HUES64 (cell line): Measurements from ENCODE around the gene TMEM218.
"Not testable (repeated sequence)": the region's sequence is repeated elsewhere in the genome, so short reads cannot be mapped to it uniquely, and the experiment has no call there.

Experiments
- H3K27ac ChIP-seq: 2 replicates; pipeline ENCODE4 v1.7.0; 2013; ENCODE audit warnings: low read depth, low read length, inconsistent platforms
- H3K27me3 ChIP-seq: 2 replicates; pipeline ENCODE4 v1.6.1; 2013; ENCODE audit warnings: mild to moderate bottlenecking, low read length; ENCODE audit not compliant: insufficient read depth
- H3K36me3 ChIP-seq: 2 replicates; pipeline ENCODE4 v1.6.1; 2013; ENCODE audit warnings: mild to moderate bottlenecking, low read length; ENCODE audit not compliant: insufficient read depth
- H3K4me1 ChIP-seq: 2 replicates; pipeline ENCODE4 v1.6.1; 2013; ENCODE audit warnings: mild to moderate bottlenecking, low read length, moderate library complexity; ENCODE audit not compliant: insufficient read depth
- H3K4me3 ChIP-seq: 2 replicates; pipeline ENCODE4 v1.5.1; 2013; ENCODE audit warnings: mild to moderate bottlenecking, low read length, moderate library complexity
- H3K9ac ChIP-seq: 2 replicates; pipeline ENCODE4 v1.6.1; 2013; ENCODE audit warnings: mild to moderate bottlenecking, low read depth, low read length
- H3K9me3 ChIP-seq: 2 replicates; pipeline ENCODE4 v1.6.1; 2013; ENCODE audit warnings: low read depth, low read length; ENCODE audit not compliant: insufficient read depth
- WGBS: fragments of 150-250, 120-280 bp; methylation state at CpG from one replicate; pipeline ENCODE4 v1.1.7; 2013; ENCODE audit warnings: missing lambda C conversion rate; 5-methylcytosine and 5-hydroxymethylcytosine counted together

Gene TMEM218

DNA sequence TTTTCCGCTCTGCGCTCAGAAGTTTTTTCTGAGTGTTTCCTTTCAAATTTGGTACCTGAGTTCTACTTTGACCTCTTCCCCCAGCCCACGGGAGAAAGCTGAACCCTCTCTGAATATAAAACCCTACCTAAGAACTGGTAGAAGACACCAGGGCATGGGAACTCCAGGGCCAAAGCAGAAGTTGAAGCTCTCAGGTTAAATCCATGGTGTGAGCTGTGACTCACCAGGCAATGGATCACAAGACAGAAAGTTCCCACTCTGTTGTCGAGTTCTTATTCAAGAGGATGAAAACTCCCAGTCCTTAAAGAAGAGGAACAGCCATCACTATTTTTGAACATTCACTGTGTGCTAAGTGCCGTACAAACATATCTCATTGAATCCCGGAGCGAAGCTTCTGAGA is 8.9 kb downstream of the TMEM218 start:
- Histone ChIP-seq H3K36me3 (peaks cover 46% of the 10 kb centered on the region), H3K4me3 (no peak overlapping the region), H3K9ac (no peak overlapping the region), H3K27me3 (no peaks in the 10 kb centered on the region), H3K4me1 (0 out of 2 replicates have a peak, but pooled peaks cover 6% of the 10 kb centered on the region), H3K27ac (no peak overlapping the region), H3K9me3 (peaks cover 18% of the 10 kb centered on the region)
- WGBS, result 95% methylated on average over 7 of the region's 7 CpGs

DNA sequence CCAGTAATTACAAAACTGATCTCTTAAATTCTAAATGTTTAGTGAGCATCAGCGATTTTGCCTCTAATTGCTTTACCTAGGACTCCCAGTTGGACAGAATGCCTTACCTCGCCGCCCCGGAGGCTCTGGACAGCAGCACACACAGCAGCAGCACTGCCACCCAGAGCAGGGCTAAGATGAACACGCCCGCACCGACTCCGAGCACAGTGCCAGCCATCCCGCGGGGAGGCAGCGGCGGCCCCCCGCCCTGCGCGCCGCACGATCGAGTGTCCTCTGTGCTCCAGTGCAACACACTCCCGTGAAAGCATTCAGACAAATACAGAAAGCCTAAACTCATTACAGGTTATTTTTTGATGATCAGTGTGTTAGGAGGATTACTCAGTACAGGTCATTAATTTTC is 9.4 kb downstream of the TMEM218 start:
- Histone ChIP-seq H3K4me3 (no peak overlapping the region), H3K9me3 (peaks cover 16% of the 10 kb centered on the region), H3K9ac (no peak overlapping the region), H3K27ac (no peak overlapping the region), H3K27me3 (no peaks in the 10 kb centered on the region), H3K36me3 (peaks cover 48% of the 10 kb centered on the region), H3K4me1 (0 out of 2 replicates have a peak, but pooled peaks cover 6% of the 10 kb centered on the region)
- 96% methylated on average over 19 of the region's 19 CpGs for WGBS

DNA sequence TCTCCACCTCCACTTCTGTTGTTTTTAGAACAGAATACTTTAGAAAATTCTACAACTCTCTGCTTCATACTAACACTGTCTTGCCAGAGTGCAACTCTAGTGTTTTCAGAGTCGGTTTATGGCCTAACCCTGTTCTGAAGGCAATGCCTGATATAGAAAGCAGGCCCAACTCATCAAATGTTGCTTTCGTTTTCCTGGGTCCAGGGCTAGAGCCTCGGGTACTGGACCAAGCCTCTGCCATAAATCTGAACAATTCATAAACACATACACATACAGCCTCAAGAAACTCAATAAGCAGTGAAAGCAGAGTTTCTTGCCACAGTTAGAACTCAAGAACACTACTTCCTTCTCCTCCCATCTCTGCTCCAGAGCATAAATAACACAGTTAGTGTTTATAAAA is 9.8 kb downstream of the TMEM218 start:
- Histone ChIP-seq H3K9me3 (peaks cover 12% of the 10 kb centered on the region), H3K4me1 (0 out of 2 replicates have a peak, but pooled peaks cover 6% of the 10 kb centered on the region), H3K36me3 (peaks cover 45% of the 10 kb centered on the region), H3K27ac (no peak overlapping the region), H3K9ac (no peak overlapping the region), H3K27me3 (no peaks in the 10 kb centered on the region), H3K4me3 (no peak overlapping the region)
- 89% methylated on average over 3 of the region's 3 CpGs for WGBS

DNA sequence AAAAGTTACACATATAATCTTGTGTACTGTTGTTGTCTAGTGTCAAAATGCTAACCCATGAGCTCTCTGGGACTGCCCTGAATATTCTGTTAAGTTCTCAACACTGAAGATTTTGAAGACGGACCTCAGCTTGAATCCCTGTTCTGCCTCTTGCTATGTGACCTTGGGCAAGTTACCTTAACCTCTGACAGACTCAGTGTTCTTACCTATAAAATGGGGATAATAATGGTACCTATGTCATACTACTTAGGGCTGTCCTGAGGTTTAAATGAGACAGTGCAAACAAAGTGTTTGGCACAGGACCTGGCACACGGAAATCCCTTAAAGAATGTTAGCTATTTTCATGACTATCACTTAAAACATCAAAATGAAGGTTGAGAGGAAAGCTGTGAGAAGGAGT is 11.3 kb downstream of the TMEM218 start:
- H3K4me1 ChIP-seq, result no peaks in the 10 kb centered on the region
- H3K4me3 ChIP-seq, result no peak overlapping the region
- H3K36me3 ChIP-seq, result peaks cover 45% of the 10 kb centered on the region
- H3K9me3 ChIP-seq, result peaks cover 6% of the 10 kb centered on the region; the same call in 1 of the 2 replicates
- no peak overlapping the region for H3K27ac ChIP-seq
- no peaks in the 10 kb centered on the region for H3K27me3 ChIP-seq
- WGBS, result 96% methylated on average over 1 of the region's 2 CpGs
- no peak overlapping the region for H3K9ac ChIP-seq

DNA sequence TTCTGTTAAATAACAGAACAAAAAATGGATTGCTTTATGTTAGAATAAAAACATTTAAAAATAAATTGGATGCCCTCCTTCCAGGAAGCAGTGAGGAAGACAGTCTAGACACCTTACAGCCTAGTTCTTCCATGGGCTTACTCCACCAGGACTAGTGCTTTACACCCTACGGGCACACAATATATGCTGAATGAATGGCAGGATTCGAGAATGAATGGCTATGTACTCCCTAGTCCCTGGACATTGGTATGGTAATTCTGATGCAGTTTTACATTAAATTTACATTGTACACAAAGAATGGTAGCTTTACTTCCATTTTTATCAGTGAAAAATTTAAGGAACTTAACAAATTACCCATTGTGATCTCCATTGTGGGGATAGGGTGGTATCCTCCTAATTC is 16.7 kb downstream of the TMEM218 start:
- H3K9me3 ChIP-seq, result no peaks in the 10 kb centered on the region
- peaks cover 20% of the 10 kb centered on the region for H3K4me1 ChIP-seq
- H3K27me3 ChIP-seq, result no peaks in the 10 kb centered on the region
- 94% methylated on average over 2 of the region's 2 CpGs for WGBS
- no peak overlapping the region for H3K9ac ChIP-seq
- H3K4me3 ChIP-seq, result no peak overlapping the region
- H3K36me3 ChIP-seq, result peaks cover 24% of the 10 kb centered on the region
- no peak overlapping the region for H3K27ac ChIP-seq

DNA sequence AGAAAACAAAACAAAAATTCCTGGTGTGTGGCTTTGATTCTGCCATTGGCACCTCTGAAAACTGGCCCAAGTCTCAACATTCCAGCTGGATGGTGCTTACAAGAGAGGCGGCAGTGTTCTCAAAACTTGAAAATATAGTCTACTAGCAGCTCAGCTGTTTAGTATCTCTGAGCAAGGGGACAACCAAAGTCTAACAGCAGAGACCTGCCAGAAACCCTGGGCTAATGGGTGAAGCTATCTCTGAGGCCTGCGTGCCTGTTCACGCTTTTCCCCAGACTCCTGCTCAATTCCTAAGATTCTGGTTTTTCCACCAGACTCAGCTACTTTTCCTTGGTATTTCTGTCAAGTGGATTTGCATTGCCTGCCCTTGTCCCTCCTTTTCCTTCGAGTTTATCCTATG is 17.9 kb downstream of the TMEM218 start:
- no peaks in the 10 kb centered on the region for H3K27me3 ChIP-seq
- no peak overlapping the region for H3K27ac ChIP-seq
- H3K36me3 ChIP-seq, result peaks cover 15% of the 10 kb centered on the region
- WGBS, result 88% methylated on average over 4 of the region's 4 CpGs
- H3K9ac ChIP-seq, result no peak overlapping the region
- peaks cover 20% of the 10 kb centered on the region for H3K4me1 ChIP-seq
- H3K9me3 ChIP-seq, result no peaks in the 10 kb centered on the region
- H3K4me3 ChIP-seq, result no peak overlapping the region

DNA sequence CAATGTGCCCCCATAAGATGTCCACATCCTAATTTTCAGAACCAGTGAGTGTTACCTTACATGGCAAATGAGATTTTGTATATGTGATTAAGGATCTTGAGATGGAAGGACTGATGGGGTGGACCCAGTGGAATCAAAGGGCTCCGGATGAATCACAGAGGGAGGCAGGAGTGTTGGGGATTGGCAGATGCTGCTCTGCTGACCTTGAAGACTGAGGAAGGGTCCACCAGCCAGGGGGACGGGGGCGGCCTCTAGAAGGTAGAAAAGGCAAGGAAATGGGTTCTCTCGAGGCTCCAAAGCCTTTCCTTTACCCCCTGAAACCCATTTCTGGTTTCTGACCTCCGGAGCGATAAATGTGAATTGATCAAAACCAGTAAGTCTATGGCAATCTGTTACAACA is 18.8 kb downstream of the TMEM218 start:
- H3K9ac ChIP-seq, result no peak overlapping the region
- H3K4me3 ChIP-seq, result no peak overlapping the region
- H3K36me3 ChIP-seq, result peaks cover 8% of the 10 kb centered on the region
- H3K4me1 ChIP-seq, result peaks cover 20% of the 10 kb centered on the region
- no peaks in the 10 kb centered on the region for H3K27me3 ChIP-seq
- H3K27ac ChIP-seq, result no peak overlapping the region
- no peaks in the 10 kb centered on the region for H3K9me3 ChIP-seq
- 87% methylated on average over 6 of the region's 6 CpGs for WGBS

DNA sequence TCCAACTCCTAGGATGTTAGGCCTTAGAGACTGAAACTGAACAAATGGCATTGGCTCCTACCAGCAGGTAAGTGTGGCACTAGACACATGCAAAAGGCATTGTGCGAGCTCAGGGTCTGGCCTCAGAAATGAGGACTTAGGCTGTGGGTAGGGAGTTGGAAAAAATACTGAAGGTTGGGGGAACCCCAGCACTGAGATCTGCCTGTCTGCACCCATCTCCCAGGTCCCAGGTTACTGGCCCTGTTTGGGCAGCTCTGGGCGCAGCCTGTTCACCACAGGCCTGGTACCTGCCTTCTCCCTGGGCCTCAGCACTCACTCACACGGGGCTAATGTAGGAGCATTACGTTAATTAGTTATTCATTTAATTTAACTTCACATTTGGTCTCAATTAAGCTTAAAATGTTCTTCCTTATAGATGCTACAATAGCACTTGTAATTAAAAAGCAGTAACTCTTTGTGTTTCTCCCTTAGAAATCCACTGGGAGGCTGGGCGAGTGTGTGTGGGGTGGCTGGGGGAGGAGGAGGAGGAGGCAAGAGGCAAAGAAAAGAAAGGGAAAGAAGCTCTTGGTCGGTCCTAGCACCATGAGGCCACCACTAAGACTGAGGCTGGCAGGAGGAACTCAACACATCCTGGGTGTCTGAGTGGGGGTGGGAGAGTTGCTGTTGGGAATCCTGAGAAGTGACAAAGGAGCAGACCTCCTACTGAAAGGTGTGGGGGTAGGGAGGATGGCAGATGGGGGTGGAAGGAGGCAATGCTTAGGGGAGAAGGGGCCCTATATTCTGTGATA is 19.4 kb downstream of the TMEM218 start:
- WGBS, result 67% methylated on average over 5 of the region's 6 CpGs
- Histone ChIP-seq H3K27ac (no peak overlapping the region), H3K9me3 (no peaks in the 10 kb centered on the region), H3K4me3 (no peak overlapping the region), H3K4me1 (peaks cover 20% of the 10 kb centered on the region), H3K36me3 (peaks cover 2% of the 10 kb centered on the region; the same call in 1 of the 2 replicates), H3K27me3 (no peaks in the 10 kb centered on the region), H3K9ac (no peak overlapping the region)

DNA sequence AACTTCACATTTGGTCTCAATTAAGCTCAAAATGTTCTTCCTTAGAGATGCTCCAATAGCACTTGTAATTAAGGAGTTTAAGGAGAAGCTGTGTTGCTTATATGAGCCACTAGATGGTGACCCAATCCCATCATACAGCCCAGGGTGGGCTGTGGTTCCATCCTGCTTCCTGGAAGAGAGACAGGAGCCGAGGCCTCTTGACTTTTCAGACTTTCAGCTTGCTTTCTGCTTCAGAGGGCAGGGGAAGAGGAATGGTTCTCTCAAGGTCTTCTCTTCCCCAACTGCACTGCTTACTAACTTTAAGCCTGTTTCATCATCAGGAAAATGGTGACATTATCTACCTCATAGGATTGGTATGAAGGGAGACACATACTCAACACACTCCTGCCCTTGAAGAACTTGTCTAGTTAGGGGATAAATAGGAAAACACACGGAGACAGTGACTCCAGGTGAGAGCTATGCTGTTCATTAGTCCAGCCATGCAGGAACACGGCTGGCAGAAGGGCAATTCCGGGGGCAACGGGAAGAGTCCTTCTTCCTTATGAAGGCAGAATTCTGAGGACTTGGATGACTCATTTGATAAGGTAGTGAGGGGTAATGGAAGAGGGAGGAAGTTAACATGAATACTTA is 20.1 kb downstream of the TMEM218 start:
- Histone ChIP-seq H3K4me3 (no peak overlapping the region), H3K27me3 (no peaks in the 10 kb centered on the region), H3K9me3 (no peaks in the 10 kb centered on the region), H3K9ac (no peak overlapping the region), H3K27ac (no peak overlapping the region), H3K4me1 (peaks cover 20% of the 10 kb centered on the region), H3K36me3 (peaks cover 2% of the 10 kb centered on the region; the same call in 1 of the 2 replicates)
- WGBS, result 59% methylated on average over 5 of the region's 5 CpGs

DNA sequence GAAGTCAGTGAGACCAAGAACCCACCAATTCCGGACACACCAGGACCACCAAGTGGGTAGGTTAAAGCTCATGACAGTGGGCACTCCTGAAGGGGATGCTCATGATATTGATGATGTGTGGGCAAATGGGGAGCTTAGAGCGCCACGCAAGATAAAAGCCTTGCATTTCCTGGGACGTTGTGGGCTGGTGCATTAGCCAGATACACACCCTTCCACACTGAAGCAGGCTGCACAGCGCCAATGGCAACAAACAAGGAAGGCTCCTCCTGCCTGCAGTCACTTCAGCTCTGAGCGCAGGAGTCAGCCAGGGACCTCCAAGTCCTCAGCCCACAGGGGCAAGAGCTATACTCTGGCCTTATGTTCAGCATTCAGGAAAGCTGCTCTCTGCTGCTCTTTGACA is 20.6 kb downstream of the TMEM218 start:
- H3K4me1 ChIP-seq, result peaks cover 20% of the 10 kb centered on the region
- WGBS, result 87% methylated on average over 6 of the region's 6 CpGs

DNA sequence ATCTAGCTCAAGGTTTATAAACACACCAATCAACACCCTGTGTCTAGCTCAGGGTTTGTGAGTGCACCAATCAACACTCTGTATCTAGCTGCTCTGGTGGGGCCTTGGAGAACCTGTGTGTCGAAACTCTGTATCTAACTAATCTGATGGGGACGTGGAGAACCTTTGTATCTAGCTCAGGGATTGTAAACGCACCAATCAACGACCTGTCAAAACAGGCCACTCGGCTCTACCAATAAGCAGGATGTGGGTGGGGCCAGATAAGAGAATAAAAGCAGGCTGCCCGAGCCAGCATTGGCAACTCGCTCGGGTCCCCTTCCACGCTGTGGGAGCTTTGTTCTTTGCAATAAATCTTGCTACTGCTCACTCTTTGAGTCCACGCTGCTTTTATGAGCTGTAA is 21.3 kb downstream of the TMEM218 start:
- H3K4me1 ChIP-seq, result peaks cover 20% of the 10 kb centered on the region
- H3K36me3 ChIP-seq, H3K4me3 ChIP-seq, H3K9me3 ChIP-seq, H3K27me3 ChIP-seq, H3K27ac ChIP-seq, H3K9ac ChIP-seq: not testable (repeated sequence)
- WGBS, result 90% methylated on average over 10 of the region's 10 CpGs

More for the DNA sequence above, 20.6 kb downstream of the TMEM218 start:
- Histone ChIP-seq H3K4me3 (no peak overlapping the region), H3K27ac (no peak overlapping the region), H3K9me3 (no peaks in the 10 kb centered on the region), H3K36me3 (peaks cover 1% of the 10 kb centered on the region; the same call in 1 of the 2 replicates), H3K27me3 (no peaks in the 10 kb centered on the region), H3K9ac (no peak overlapping the region)
